OCI-LY1 (cell line): Measurements from ENCODE around the gene POU6F2.

Source experiments
- H2AFZ ChIP-seq: fragments of 200-600 bp; sonication (generic), shearing (Covaris generic); 2 replicates; pipeline ENCODE4 v1.6.0; 2014; ENCODE audit warnings: antibody characterized with exemption, mild to moderate bottlenecking, low read length
- H3F3A ChIP-seq: fragments of 200-600 bp; sonication (generic), shearing (Covaris generic); 2 replicates; pipeline ENCODE4 v1.6.0; 2014; ENCODE audit warnings: mild to moderate bottlenecking, antibody characterized with exemption, low read length, moderate library complexity; ENCODE audit not compliant: insufficient read depth
- H3K27ac ChIP-seq: fragments of 200-600 bp; sonication (generic); 2 replicates; pipeline ENCODE4 v1.5.1; 2014; ENCODE audit warnings: low read length, mixed run types, mild to moderate bottlenecking, low read depth; ENCODE audit not compliant: poor library complexity, severe bottlenecking
- H3K27me3 ChIP-seq: fragments of 200-600 bp; sonication (generic); 2 replicates; pipeline ENCODE4 v1.6.0; 2014; ENCODE audit warnings: antibody characterized with exemption, mild to moderate bottlenecking, low read length, moderate library complexity; ENCODE audit not compliant: insufficient read depth
- H3K36me3 ChIP-seq: fragments of 200-600 bp; sonication (generic); 2 replicates; pipeline ENCODE4 v1.6.1; 2014; ENCODE audit warnings: mild to moderate bottlenecking, antibody characterized with exemption, low read length, moderate library complexity, mixed read lengths; ENCODE audit not compliant: insufficient read depth
- H3K4me1 ChIP-seq: fragments of 200-600 bp; sonication (generic); 2 replicates; pipeline ENCODE4 v1.5.1; 2014; ENCODE audit warnings: mild to moderate bottlenecking, low read length, moderate library complexity; ENCODE audit not compliant: insufficient read depth, severe bottlenecking
- H3K4me2 ChIP-seq: fragments of 200-600 bp; sonication (generic), shearing (Covaris generic); 2 replicates; pipeline ENCODE4 v1.6.1; 2014; ENCODE audit warnings: low read length
- H3K4me3 ChIP-seq: fragments of 200-600 bp; sonication (generic); 2 replicates; pipeline ENCODE4 v1.5.1; 2014; ENCODE audit warnings: low read length, low read depth, mild to moderate bottlenecking, mixed read lengths; ENCODE audit not compliant: poor library complexity, severe bottlenecking
- H3K79me2 ChIP-seq: fragments of 200-600 bp; shearing (Covaris generic); 2 replicates; pipeline ENCODE4 v1.6.1; 2016; ENCODE audit warnings: mixed run types, low read length, mixed read lengths; ENCODE audit not compliant: insufficient read depth
- H3K9ac ChIP-seq: fragments of 200-600 bp; sonication (generic), shearing (Covaris generic); 2 replicates; pipeline ENCODE4 v1.6.1; 2014; ENCODE audit warnings: mild to moderate bottlenecking, low read length, mixed read lengths
- H3K9me2 ChIP-seq: fragments of 200-600 bp; sonication (generic), shearing (Covaris generic); 2 replicates; pipeline ENCODE4 v1.6.1; 2014; ENCODE audit warnings: low read depth, mild to moderate bottlenecking, low read length, mixed read lengths
- H3K9me3 ChIP-seq: fragments of 200-600 bp; shearing (Covaris generic); 2 replicates; pipeline ENCODE4 v1.6.1; 2014; ENCODE audit warnings: low read length, mixed read lengths
- H4K20me1 ChIP-seq: fragments of 200-600 bp; sonication (generic), shearing (Covaris generic); 2 replicates; pipeline ENCODE4 v1.6.0; 2016; ENCODE audit warnings: mild to moderate bottlenecking, low read length; ENCODE audit not compliant: insufficient read depth
- CTCF ChIP-seq: fragments of 200-600 bp; sonication (generic), shearing (Covaris generic); IDR thresholded peaks from 2 replicates; pipeline ENCODE4 v1.5.1; 2017; ENCODE audit warnings: mild to moderate bottlenecking, antibody characterized with exemption, low read length, moderate library complexity, mixed read lengths
- EZH2 ChIP-seq: fragments of 200-600 bp; sonication (generic), shearing (Covaris generic); IDR thresholded peaks from 2 replicates; pipeline ENCODE4 v1.8.0; 2017; ENCODE audit warnings: borderline replicate concordance, mixed run types, mild to moderate bottlenecking, antibody characterized with exemption, low read length, moderate library complexity, mixed read lengths

POU6F2 gene

GRCh38 chr7:39507866-39508551, 530.3 kb downstream of the POU6F2 start:
- H3K9ac ChIP-seq: no peak overlapping the region
- no peaks in the 10 kb centered on the region for H3K36me3 ChIP-seq
- no peaks in the 10 kb centered on the region for H4K20me1 ChIP-seq
- no peak overlapping the region for H3K4me2 ChIP-seq
- H3K79me2 ChIP-seq: no peaks in the 10 kb centered on the region
- H3F3A ChIP-seq: no peaks in the 10 kb centered on the region
- no peak overlapping the region for H3K27ac ChIP-seq
- no peaks in the 10 kb centered on the region; the same call in none of the 2 replicates for H3K27me3 ChIP-seq
- H3K9me3 ChIP-seq: no peaks in the 10 kb centered on the region
- H3K9me2 ChIP-seq: no peaks in the 10 kb centered on the region
- no peak overlapping the region for H3K4me3 ChIP-seq
- no peak overlapping the region for H2AFZ ChIP-seq
- no peaks in the 10 kb centered on the region for H3K4me1 ChIP-seq
- no peak for TF ChIP-seq EZH2
- no peak for TF ChIP-seq CTCF

- H2AFZ ChIP-seq: no peak overlapping the region
- H3K4me2 ChIP-seq: no peak overlapping the region
- no peak overlapping the region for H3K4me3 ChIP-seq
- H4K20me1 ChIP-seq: no peaks in the 10 kb centered on the region
- H3K9me2 ChIP-seq: no peaks in the 10 kb centered on the region
- H3K9ac ChIP-seq: no peak overlapping the region
- no peaks in the 10 kb centered on the region; the same call in none of the 2 replicates for H3K27me3 ChIP-seq
- TF ChIP-seq EZH2 (no peak), CTCF (no peak)
- H3K79me2 ChIP-seq: no peaks in the 10 kb centered on the region
- no peaks in the 10 kb centered on the region for H3K36me3 ChIP-seq
- no peaks in the 10 kb centered on the region for H3K4me1 ChIP-seq
- no peak overlapping the region for H3K27ac ChIP-seq
- no peaks in the 10 kb centered on the region for H3K9me3 ChIP-seq
- H3F3A ChIP-seq: no peaks in the 10 kb centered on the region
These were observed 531.7 kb downstream of the POU6F2 start for GRCh38 chr7:39509436-39509835.

- H3K27ac ChIP-seq: no peak overlapping the region
- H3K27me3 ChIP-seq: no peaks in the 10 kb centered on the region; the same call in none of the 2 replicates
These were observed 532.2 kb downstream of the POU6F2 start for GRCh38 chr7:39509912-39510311.

More at GRCh38 chr7:39509912-39510311, 532.2 kb downstream of the POU6F2 start:
- TF ChIP-seq CTCF (no peak), EZH2 (no peak)
- Histone ChIP-seq H2AFZ (no peak overlapping the region), H3K9me3 (no peaks in the 10 kb centered on the region), H3K4me2 (no peak overlapping the region), H3F3A (no peaks in the 10 kb centered on the region), H3K36me3 (no peaks in the 10 kb centered on the region), H3K79me2 (no peaks in the 10 kb centered on the region), H4K20me1 (no peaks in the 10 kb centered on the region), H3K9ac (no peak overlapping the region), H3K4me3 (no peak overlapping the region), H3K9me2 (no peaks in the 10 kb centered on the region), H3K4me1 (no peaks in the 10 kb centered on the region)
